NCI-H2081 (cell line): ENCODE data around the gene IFI35.
"Not testable (repeated sequence)": the region's sequence is repeated elsewhere in the genome, so short reads cannot be mapped to it uniquely, and the experiment has no call there.

Experiments used
- DNase-seq, 2 experiments: peaks; one replicate each; lab custom pipeline; 2025; lab: John Stamatoyannopoulos, UW

Gene IFI35

GRCh38 chr17:42997984-42998938, 8.3 kb upstream of the IFI35 start, which contains the start of gene RPL27:
Gene RPL27 (plus strand): TSS chr17:42998419. CDS start chr17:42998751, 332 bp downstream.
- peak; percentile 100 for DNase-seq

- DNase-seq: no peak
Measured at GRCh38 chr17:42999003-42999525, 7.5 kb upstream of the IFI35 start.

GRCh38 chr17:43000894-43001293, 5.7 kb upstream of the IFI35 start:
- DNase-seq: not testable (repeated sequence)

DNA sequence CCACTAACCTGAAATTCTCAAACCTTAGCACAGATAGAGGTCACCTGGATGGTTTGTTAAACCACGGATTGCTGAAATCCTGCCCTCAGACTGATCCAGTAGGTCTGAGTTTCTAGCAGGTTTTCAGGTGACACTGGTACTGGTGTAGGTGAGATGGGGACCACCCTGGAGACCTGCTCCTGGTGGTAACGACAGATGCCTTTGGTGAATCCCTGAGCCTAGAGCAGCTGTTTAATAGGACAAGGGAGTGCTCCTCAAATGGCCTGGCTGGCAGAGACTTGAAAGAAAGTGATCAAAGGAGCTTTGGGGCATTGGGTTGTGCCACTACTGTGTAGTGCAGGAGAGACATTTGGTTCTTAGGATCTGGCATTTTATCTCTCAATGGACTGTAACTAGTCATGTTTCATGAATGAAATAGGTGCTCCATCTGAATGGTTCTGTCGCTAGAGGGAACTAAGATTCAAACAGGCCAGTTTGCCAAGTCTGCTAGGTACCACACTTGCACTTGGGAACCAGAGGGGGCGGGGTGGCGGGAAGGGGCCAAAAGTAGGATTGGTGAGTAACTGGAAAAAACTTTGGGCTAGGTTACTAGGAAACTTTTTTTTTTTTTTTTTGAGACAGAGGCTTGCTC, 2.9 kb upstream of the IFI35 start:
- DNase-seq: no peak

DNA sequence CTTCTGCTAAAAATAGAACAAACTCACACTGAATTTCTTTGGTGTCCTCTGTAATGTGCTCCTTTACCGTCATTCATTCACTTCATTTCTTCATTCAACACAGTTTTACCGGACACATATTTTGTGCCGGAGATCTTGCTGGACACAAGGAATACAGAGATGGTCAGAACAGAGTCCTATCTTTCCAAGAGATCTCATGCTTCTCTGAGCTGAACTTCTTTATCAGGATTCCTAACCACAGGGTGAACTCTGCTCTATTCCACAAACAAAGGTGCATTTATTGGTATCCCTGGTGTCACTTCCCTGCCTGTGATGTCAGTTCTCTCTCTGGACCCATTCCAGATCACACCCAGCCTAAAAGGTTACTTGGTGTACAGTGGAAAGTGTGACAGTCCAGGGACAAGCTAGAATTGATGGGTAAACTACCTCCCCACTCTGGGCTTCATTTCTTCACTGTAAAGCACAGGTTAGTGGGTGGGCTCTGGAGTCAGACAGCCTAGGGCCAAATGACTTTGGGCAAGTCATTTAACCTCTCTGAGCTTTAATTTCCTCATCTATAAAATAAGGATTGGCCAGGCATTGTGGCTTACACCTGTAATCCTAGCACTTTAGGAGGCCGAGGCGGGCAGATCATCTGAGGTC, 4.2 kb downstream of the IFI35 start:
- no peak for DNase-seq

GRCh38 chr17:43011728-43012472, 5.3 kb downstream of the IFI35 start:
- no peak for DNase-seq

DNA sequence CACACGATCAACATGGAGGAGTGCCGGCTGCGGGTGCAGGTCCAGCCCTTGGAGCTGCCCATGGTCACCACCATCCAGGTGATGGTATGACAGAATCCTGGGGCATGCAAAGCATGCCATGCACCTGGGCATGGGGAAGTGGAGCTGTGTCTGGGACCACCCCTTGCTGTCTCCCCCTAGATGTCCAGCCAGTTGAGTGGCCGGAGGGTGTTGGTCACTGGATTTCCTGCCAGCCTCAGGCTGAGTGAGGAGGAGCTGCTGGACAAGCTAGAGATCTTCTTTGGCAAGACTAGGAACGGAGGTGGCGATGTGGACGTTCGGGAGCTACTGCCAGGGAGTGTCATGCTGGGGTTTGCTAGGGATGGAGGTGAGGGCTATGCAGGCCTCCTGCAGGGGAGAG, 6.7 kb downstream of the IFI35 start:
- DNase-seq: no peak

- no peak for DNase-seq
Measured at GRCh38 chr17:43014020-43014648, 7.5 kb downstream of the IFI35 start.

- DNase-seq: no peak
Measured at GRCh38 chr17:43014649-43015542, 8.3 kb downstream of the IFI35 start.

DNA sequence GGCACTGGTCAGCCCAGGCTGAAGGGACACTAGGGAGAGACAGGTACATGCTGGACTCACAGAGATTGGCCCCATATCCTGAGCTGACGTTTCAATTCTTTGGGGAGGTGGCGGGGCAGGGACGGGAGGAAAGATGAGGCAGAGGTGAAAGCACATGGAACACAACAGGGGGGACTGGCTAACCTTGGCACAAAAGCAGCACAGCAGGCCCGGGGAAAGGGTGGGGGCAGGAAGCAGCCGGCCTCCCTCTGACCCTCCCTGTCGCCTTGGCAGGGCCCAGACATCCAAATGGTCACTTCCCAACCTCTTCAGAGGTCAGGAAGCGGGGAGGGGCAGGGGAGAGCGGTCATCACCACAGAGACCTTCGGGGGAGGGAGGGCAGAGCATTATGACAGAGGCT, 9.0 kb downstream of the IFI35 start:
- DNase-seq: no peak

GRCh38 chr17:43016216-43016615, 9.6 kb downstream of the IFI35 start:
- DNase-seq: no peak

GRCh38 chr17:43018008-43018853, 11.6 kb downstream of the IFI35 start:
- peak; percentile 41 to 55 for DNase-seq

DNA sequence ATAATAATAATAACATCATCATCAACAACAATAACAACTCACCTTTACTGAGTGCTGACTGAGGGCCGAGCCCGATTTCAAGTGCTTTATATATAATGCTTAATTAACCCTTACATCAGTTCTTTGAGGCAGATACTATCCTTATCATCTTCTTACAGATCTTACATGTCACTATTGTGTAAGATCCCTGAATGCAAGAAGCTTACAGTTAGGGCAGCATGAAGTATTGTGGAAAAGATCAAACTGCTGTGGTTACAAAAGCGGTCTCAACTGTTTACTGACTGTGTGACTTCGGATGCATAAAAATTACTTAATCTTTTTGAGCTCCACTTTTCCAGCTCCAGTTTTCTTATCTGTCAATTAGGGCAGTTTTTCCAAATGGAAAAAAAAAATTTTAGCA, 12.3 kb downstream of the IFI35 start:
- no peak for DNase-seq

GRCh38 chr17:43019418-43019817, 12.8 kb downstream of the IFI35 start:
- no peak for DNase-seq

DNA sequence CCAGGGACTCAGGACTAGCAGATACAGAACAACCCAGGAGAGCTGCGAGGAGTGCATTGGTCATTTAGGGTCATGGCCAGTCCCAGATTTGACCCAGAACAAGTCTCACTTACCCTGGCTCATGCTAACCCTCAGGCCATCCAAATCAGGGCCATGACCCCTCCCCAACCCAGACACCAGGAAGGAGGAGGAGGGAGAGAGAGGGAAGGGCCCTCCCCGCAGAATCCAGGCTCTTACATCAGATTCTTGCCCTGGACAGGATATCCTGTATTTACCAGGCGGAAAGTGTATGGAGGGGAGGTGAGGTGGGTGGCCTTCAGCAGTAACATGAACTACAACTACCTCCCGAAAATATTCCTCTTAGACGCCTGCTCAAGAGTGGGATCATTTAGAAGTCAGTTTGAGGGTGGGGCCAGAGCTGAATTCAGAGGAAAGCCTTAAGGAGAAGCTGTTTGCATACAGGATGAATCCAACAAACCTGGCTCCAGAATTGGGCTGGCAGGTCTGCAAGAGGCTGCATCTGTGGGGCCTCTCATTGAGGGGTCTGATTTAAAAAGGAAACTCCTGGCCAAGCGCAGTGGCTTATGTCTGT, 13.5 kb downstream of the IFI35 start:
- DNase-seq: no peak

GRCh38 chr17:43020789-43021740, 14.5 kb downstream of the IFI35 start:
- DNase-seq: peak; percentile 37 to 51

DNA sequence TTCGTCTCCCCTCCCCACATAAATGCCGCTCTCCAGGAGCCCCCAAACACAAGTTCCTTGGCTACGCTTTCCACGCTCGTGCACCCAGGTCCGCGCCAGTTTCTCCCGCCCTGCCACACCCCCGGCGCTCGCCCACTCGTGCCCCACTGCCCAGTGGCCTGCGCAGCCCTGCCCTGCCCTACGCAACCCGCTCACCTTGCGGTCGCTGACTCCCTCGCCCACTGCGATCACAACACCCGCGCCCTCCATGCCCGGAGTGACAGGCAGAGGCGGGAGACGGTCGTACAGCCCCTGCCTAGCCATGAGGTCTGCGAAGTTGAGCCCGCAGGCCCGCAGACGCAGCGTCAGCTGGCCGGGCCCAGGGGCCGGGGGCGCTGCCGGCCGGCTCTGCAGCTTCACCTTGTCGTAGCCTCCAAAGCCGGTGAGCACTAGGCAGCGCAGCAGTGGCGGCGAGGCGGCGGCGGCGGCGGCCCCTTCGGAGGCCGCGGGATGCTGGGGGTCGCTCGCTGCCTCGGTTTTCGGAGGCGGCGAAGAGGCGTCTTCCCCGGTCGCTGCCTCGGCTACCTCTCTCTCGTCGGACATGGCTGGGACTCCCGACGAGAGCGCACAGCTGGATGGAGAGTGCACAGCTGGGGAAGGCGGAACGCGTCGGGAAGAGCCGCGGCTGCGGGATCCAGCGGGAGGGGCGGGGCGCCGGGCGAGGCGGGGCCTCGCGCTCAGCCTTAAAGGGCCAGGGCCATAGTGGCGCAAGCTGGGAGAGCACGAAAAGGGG, 15.3 kb downstream of the IFI35 start, which contains the start of gene VAT1:
VAT1 (minus strand) TSS at position 645 of the 772 bp plus-strand sequence; CDS start at position 582, 63 bp downstream.
- peak; percentile 74 to 80 for DNase-seq
